HepG2 (cell line): ENCODE data around the gene PLXNB2. TPM values are rescaled to one million over a fixed set of nuclear protein-coding genes. Genes with fewer than 3 reads are reported as not detected.

Source experiments
- AGO2 ChIP-seq: fragments of 200-400 bp; formaldehyde crosslinking; optimal IDR thresholded peaks from 2 replicates; pipeline ENCODE3; 2017; ENCODE audit warnings: mild to moderate bottlenecking, low read depth, low read length, moderate library complexity
- ARNT ChIP-seq: fragments of 450-650 bp; IDR thresholded peaks from 2 replicates; pipeline ENCODE4 v1.6.1; 2017
- BRCA1 ChIP-seq: sonication (generic); formaldehyde crosslinking; IDR thresholded peaks from 2 replicates; pipeline ENCODE4 v1.4.0; 2020; ENCODE audit warnings: missing genetic modification reagents
- NR2F6 ChIP-seq, 2 experiments: IDR thresholded peaks; 2 replicates each; pipeline ENCODE4 v1.6.1; 2016; ENCODE audit warnings: antibody characterized with exemption in 1 of 2, mild to moderate bottlenecking in 1 of 2
- PRDM4 ChIP-seq: sonication (generic); formaldehyde crosslinking; IDR thresholded peaks from 2 replicates; pipeline ENCODE4 v1.9.0; 2021; ENCODE audit warnings: missing genetic modification reagents, borderline replicate concordance
- TFDP2 ChIP-seq: sonication (generic); formaldehyde crosslinking; IDR thresholded peaks from 2 replicates; pipeline ENCODE4 v1.4.0; 2020; ENCODE audit warnings: missing genetic modification reagents
- XRCC5 ChIP-seq: fragments of 200-400 bp; formaldehyde crosslinking; optimal IDR thresholded peaks from 2 replicates; pipeline ENCODE3; 2017; ENCODE audit warnings: mild to moderate bottlenecking, low read length
- ZFP91 ChIP-seq: sonication (generic); formaldehyde crosslinking; IDR thresholded peaks from 2 replicates; pipeline ENCODE4 v1.9.0; 2022; ENCODE audit warnings: missing genetic modification reagents, mild to moderate bottlenecking, borderline replicate concordance
- ZNF484 ChIP-seq: sonication (generic); formaldehyde crosslinking; IDR thresholded peaks from 2 replicates; pipeline ENCODE4 v1.5.1; 2020; ENCODE audit warnings: mild to moderate bottlenecking, low read depth, missing genetic modification reagents, borderline replicate concordance
- ZNF770 ChIP-seq: sonication (generic); formaldehyde crosslinking; IDR thresholded peaks from 2 replicates; pipeline ENCODE4 v1.5.0; 2020; ENCODE audit warnings: mild to moderate bottlenecking, missing genetic modification reagents
- ZNF780A ChIP-seq: sonication (generic); formaldehyde crosslinking; IDR thresholded peaks from 2 replicates; pipeline ENCODE4 v1.8.0; 2022; ENCODE audit warnings: mild to moderate bottlenecking, missing genetic modification reagents, moderate library complexity
- ZNF788 ChIP-seq: sonication (generic); formaldehyde crosslinking; IDR thresholded peaks from 2 replicates; pipeline ENCODE4 v1.5.0; 2020; ENCODE audit warnings: mild to moderate bottlenecking, missing genetic modification reagents, borderline replicate concordance
- polyA plus RNA-seq, 8 experiments: library from polyadenylated mRNA; depleted of rRNA in 3 of 8; stranded (reverse) in 7 of 8; unstranded in 1 of 8; fragments of >200 nt; fragmentation: Illumina TruSeq in 4 of 8; extraction: Trizol in 4 of 8; gene quantifications; 2 replicates each; pipeline versions ENCODE4 v1.2.1 to v1.2.3, GENCODE V29; 2011 to 2016; ENCODE audit warnings: low read depth in 4 of 8, missing spikeins in 1 of 8, mixed read lengths in 1 of 8; ENCODE audit not compliant: insufficient read depth in 1 of 8
- total RNA-seq, 5 experiments: library from RNA; depleted of rRNA; stranded (reverse); fragments of >200 nt; fragmentation: Illumina TruSeq; extraction: Trizol; gene quantifications; 2 replicates each; pipeline ENCODE4 v1.2.3, GENCODE V29; 2016; ENCODE audit warnings: low read depth in 1 of 5
- TF ChIP-seq, protein P1 (sequence below): sonication (generic); formaldehyde crosslinking; IDR thresholded peaks from 2 replicates; pipeline ENCODE4 v1.9.0; 2021; ENCODE audit warnings: mild to moderate bottlenecking, missing genetic modification reagents

Gene PLXNB2
- total and polyA plus RNA-seq, 2 of the 13 experiments (the other 11 are each of a cell fraction or from before 2014, with no cell fraction given) = 32.6 to 68.9 TPM

GRCh38 chr22:50307890-50308596, 597 bp upstream of the PLXNB2 start (continued):
- TF ChIP-seq, protein P1, sequence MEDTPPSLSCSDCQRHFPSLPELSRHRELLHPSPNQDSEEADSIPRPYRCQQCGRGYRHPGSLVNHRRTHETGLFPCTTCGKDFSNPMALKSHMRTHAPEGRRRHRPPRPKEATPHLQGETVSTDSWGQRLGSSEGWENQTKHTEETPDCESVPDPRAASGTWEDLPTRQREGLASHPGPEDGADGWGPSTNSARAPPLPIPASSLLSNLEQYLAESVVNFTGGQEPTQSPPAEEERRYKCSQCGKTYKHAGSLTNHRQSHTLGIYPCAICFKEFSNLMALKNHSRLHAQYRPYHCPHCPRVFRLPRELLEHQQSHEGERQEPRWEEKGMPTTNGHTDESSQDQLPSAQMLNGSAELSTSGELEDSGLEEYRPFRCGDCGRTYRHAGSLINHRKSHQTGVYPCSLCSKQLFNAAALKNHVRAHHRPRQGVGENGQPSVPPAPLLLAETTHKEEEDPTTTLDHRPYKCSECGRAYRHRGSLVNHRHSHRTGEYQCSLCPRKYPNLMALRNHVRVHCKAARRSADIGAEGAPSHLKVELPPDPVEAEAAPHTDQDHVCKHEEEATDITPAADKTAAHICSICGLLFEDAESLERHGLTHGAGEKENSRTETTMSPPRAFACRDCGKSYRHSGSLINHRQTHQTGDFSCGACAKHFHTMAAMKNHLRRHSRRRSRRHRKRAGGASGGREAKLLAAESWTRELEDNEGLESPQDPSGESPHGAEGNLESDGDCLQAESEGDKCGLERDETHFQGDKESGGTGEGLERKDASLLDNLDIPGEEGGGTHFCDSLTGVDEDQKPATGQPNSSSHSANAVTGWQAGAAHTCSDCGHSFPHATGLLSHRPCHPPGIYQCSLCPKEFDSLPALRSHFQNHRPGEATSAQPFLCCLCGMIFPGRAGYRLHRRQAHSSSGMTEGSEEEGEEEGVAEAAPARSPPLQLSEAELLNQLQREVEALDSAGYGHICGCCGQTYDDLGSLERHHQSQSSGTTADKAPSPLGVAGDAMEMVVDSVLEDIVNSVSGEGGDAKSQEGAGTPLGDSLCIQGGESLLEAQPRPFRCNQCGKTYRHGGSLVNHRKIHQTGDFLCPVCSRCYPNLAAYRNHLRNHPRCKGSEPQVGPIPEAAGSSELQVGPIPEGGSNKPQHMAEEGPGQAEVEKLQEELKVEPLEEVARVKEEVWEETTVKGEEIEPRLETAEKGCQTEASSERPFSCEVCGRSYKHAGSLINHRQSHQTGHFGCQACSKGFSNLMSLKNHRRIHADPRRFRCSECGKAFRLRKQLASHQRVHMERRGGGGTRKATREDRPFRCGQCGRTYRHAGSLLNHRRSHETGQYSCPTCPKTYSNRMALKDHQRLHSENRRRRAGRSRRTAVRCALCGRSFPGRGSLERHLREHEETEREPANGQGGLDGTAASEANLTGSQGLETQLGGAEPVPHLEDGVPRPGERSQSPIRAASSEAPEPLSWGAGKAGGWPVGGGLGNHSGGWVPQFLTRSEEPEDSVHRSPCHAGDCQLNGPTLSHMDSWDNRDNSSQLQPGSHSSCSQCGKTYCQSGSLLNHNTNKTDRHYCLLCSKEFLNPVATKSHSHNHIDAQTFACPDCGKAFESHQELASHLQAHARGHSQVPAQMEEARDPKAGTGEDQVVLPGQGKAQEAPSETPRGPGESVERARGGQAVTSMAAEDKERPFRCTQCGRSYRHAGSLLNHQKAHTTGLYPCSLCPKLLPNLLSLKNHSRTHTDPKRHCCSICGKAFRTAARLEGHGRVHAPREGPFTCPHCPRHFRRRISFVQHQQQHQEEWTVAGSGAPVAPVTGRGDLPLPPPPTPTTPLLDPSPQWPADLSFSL (CRISPR knock-in tag) = no peak
- TF ChIP-seq ARNT (no peak), PRDM4 (CRISPR knock-in tag) (no peak), ZNF770 (CRISPR knock-in tag) (peak; percentile 23; the same call in 1 of the 2 replicates), AGO2 (peak; percentile 33), NR2F6 (IDR thresholded peaks at IDR 0.05) (no peak), NR2F6 (CRISPR knock-in tag; IDR thresholded peaks at IDR 0.05) (no peak), XRCC5 (no peak), ZNF484 (CRISPR knock-in tag) (no peak), TFDP2 (CRISPR knock-in tag) (0 out of 2 replicates have a peak, but pooled peaks have one; percentile 0), ZNF788 (CRISPR knock-in tag) (0 out of 2 replicates have a peak, but pooled peaks have one; percentile 10), ZFP91 (peak; percentile 57; the same call in 1 of the 2 replicates), BRCA1 (CRISPR knock-in tag) (no peak), ZNF780A (CRISPR knock-in tag) (no peak)
